ENCODE results near the gene CPNE4.

- TF ChIP-seq POLR2A (IDR thresholded peaks at IDR 0.05; ENCODE audit: low read length): no peak
- TF ChIP-seq GATA1 (IDR thresholded peaks at IDR 0.05; ENCODE audit: low read depth, low read length): no peak
These were observed 77.3 kb downstream of the CPNE4 start for GRCh38 chr3:131957511-131957910.

All from erythroblast (primary cell).